Measurements from ENCODE around the gene CLDN6.

DNA sequence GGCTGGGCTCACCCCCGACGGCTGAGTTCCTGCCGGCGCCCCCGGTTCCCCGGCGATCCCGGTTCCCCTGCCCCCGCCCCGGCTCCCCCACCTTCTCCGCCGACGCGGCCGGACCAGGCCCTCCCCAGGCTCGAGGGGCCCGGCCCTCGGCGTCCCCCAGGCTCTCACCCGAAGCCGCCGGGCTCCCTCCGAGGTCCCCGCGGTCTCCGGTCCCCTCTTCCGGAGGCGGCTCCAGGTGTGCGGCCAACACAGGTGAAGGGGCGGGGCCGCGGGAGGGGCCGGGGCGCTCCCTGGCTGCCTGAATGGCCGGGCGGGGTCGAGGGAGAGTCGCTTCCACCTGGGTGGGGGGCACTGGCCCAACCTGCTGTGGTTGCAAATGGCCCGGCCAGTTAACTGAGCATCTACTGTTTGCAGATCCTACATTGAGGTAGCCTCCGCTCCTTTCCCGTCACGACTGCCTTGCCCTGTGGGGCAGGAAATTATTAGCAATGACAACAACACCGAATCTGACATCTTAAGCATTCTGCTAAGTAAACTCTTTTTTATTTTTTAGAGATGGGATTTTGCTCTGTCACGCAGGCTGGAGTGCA, 18.8 kb upstream of the CLDN6 start, which contains the start of gene BICDL2:
- TF ChIP-seq, protein P1, sequence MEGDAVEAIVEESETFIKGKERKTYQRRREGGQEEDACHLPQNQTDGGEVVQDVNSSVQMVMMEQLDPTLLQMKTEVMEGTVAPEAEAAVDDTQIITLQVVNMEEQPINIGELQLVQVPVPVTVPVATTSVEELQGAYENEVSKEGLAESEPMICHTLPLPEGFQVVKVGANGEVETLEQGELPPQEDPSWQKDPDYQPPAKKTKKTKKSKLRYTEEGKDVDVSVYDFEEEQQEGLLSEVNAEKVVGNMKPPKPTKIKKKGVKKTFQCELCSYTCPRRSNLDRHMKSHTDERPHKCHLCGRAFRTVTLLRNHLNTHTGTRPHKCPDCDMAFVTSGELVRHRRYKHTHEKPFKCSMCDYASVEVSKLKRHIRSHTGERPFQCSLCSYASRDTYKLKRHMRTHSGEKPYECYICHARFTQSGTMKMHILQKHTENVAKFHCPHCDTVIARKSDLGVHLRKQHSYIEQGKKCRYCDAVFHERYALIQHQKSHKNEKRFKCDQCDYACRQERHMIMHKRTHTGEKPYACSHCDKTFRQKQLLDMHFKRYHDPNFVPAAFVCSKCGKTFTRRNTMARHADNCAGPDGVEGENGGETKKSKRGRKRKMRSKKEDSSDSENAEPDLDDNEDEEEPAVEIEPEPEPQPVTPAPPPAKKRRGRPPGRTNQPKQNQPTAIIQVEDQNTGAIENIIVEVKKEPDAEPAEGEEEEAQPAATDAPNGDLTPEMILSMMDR (IDR thresholded peaks at IDR 0.05), result no peak
- no peak for TF ChIP-seq POLR2A (IDR thresholded peaks at IDR 0.05)

All from testis (tissue), 2 donors.